Panc1 (cell line): Measurements from ENCODE around the gene AGPS.

Experiments
- CTCF ChIP-seq: fragments of 450-650 bp; IDR thresholded peaks from 2 replicates; pipeline ENCODE4 v1.5.1; 2017; ENCODE audit warnings: mild to moderate bottlenecking
- POLR2AphosphoS5 ChIP-seq: IDR thresholded peaks from 2 replicates; pipeline ENCODE4 v1.6.1; 2012; ENCODE audit warnings: mild to moderate bottlenecking, low read depth, low read length, moderate library complexity
- REST ChIP-seq, 2 experiments: IDR thresholded peaks; 2 replicates each; pipeline ENCODE4 v1.6.1; 2011 to 2012; ENCODE audit warnings: low read depth in 2 of 2, control low read depth in 1 of 2, low read length in 1 of 2, mild to moderate bottlenecking in 1 of 2, moderate library complexity in 1 of 2; ENCODE audit not compliant: insufficient read depth in 1 of 2
- SIN3A ChIP-seq: IDR thresholded peaks from 2 replicates; pipeline ENCODE4 v1.6.1; 2012; ENCODE audit warnings: low read depth, mild to moderate bottlenecking, low read length, moderate library complexity, borderline replicate concordance; ENCODE audit not compliant: insufficient read depth

DNA sequence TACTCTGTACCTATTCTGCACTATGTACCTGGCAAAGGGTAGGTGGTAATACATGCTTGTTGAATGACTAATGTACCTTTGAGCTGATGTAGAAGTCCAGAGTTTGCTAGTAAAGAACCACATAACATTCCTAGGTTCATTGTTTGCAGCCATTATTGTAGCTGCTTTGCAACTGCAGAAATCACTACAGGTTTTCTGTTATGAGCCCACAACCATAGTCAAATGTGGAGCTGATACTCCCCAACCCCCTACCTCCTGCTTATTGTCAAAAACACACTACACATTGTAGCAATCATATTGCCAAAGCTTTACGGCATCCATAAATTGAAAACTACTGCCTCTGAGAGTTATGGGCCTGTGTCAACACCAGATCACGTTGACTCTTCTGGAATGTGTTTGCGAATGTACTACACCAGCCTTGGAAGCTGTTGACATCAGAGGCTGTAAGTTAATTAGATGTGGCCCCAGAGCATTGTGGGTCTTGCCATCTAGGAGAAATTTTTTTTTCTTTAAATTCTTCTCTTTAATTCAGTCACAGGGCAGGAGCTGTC is 187.0 kb downstream of the AGPS start:
- TF ChIP-seq CTCF, result no peak
- TF ChIP-seq POLR2AphosphoS5, result no peak
- no peak for TF ChIP-seq REST (IDR thresholded peaks at IDR 0.05; ENCODE audit: insufficient read depth in 1 of 2, low read depth in 2 of 2, low read length in 1 of 2)
- no peak for TF ChIP-seq SIN3A
